ENCODE data around the gene TBX18.

The TBX18 gene

GRCh38 chr6:84688141-84688873 is 76.1 kb downstream of the TBX18 start:
- H3K4me3 ChIP-seq (ENCODE audit: low read depth in 1 of 5, low read length in 5 of 5), result no peak overlapping the region

GRCh38 chr6:84687431-84687830 is 77.0 kb downstream of the TBX18 start:
- Histone ChIP-seq H3K27ac (ENCODE audit: low read depth, low read length) (no peak overlapping the region), H3K9ac (ENCODE audit: low read length in 5 of 5) (no peak overlapping the region)

More at GRCh38 chr6:84688141-84688873, 76.1 kb downstream of the TBX18 start:
- no peaks in the 10 kb centered on the region for H3K27me3 ChIP-seq (ENCODE audit: control insufficient read depth in 5 of 5, insufficient read depth in 4 of 5, low read length in 5 of 5)
- no peak overlapping the region for H3K9ac ChIP-seq (ENCODE audit: low read length in 5 of 5)
- H3K4me1 ChIP-seq (ENCODE audit: control insufficient read depth in 5 of 5, insufficient read depth in 5 of 5, low read length in 5 of 5), result no peaks in the 10 kb centered on the region
- no peak overlapping the region for H3K27ac ChIP-seq (ENCODE audit: low read depth, low read length)
- H3K36me3 ChIP-seq (ENCODE audit: control insufficient read depth in 5 of 5, insufficient read depth in 5 of 5, low read length in 5 of 5), result no peaks in the 10 kb centered on the region
- H3K9me3 ChIP-seq (ENCODE audit: control insufficient read depth in 5 of 5, low read length in 5 of 5), result no peaks in the 10 kb centered on the region

GRCh38 chr6:84685983-84686584 is 78.3 kb downstream of the TBX18 start:
- no peak overlapping the region for H3K27ac ChIP-seq (ENCODE audit: low read depth, low read length)
- no peaks in the 10 kb centered on the region for H3K27me3 ChIP-seq (ENCODE audit: control insufficient read depth in 5 of 5, insufficient read depth in 4 of 5, low read length in 5 of 5)
- H3K4me1 ChIP-seq (ENCODE audit: control insufficient read depth in 5 of 5, insufficient read depth in 5 of 5, low read length in 5 of 5), result no peaks in the 10 kb centered on the region
- no peak overlapping the region for H3K9ac ChIP-seq (ENCODE audit: low read length in 5 of 5)
- H3K36me3 ChIP-seq (ENCODE audit: control insufficient read depth in 5 of 5, insufficient read depth in 5 of 5, low read length in 5 of 5), result no peaks in the 10 kb centered on the region
- H3K4me3 ChIP-seq (ENCODE audit: low read depth in 1 of 5, low read length in 5 of 5), result no peak overlapping the region
- no peaks in the 10 kb centered on the region for H3K9me3 ChIP-seq (ENCODE audit: control insufficient read depth in 5 of 5, low read length in 5 of 5)

More at GRCh38 chr6:84687431-84687830, 77.0 kb downstream of the TBX18 start:
- H3K4me3 ChIP-seq (ENCODE audit: low read depth in 1 of 5, low read length in 5 of 5), result no peak overlapping the region
- H3K4me1 ChIP-seq (ENCODE audit: control insufficient read depth in 5 of 5, insufficient read depth in 5 of 5, low read length in 5 of 5), result no peaks in the 10 kb centered on the region
- H3K36me3 ChIP-seq (ENCODE audit: control insufficient read depth in 5 of 5, insufficient read depth in 5 of 5, low read length in 5 of 5), result no peaks in the 10 kb centered on the region
- no peaks in the 10 kb centered on the region for H3K27me3 ChIP-seq (ENCODE audit: control insufficient read depth in 5 of 5, insufficient read depth in 4 of 5, low read length in 5 of 5)
- no peaks in the 10 kb centered on the region for H3K9me3 ChIP-seq (ENCODE audit: control insufficient read depth in 5 of 5, low read length in 5 of 5)

- Histone ChIP-seq H3K9me3 (ENCODE audit: control insufficient read depth in 5 of 5, low read length in 5 of 5) (no peaks in the 10 kb centered on the region), H3K4me1 (ENCODE audit: control insufficient read depth in 5 of 5, insufficient read depth in 5 of 5, low read length in 5 of 5) (no peaks in the 10 kb centered on the region), H3K27ac (ENCODE audit: low read depth, low read length) (no peak overlapping the region), H3K9ac (ENCODE audit: low read length in 5 of 5) (no peak overlapping the region), H3K36me3 (ENCODE audit: control insufficient read depth in 5 of 5, insufficient read depth in 5 of 5, low read length in 5 of 5) (no peaks in the 10 kb centered on the region), H3K4me3 (ENCODE audit: low read depth in 1 of 5, low read length in 5 of 5) (no peak overlapping the region), H3K27me3 (ENCODE audit: control insufficient read depth in 5 of 5, insufficient read depth in 4 of 5, low read length in 5 of 5) (no peaks in the 10 kb centered on the region)
Measured at GRCh38 chr6:84681693-84682326, 82.6 kb downstream of the TBX18 start.

GRCh38 chr6:84675651-84676050 is 88.7 kb downstream of the TBX18 start:
- Histone ChIP-seq H3K36me3 (ENCODE audit: control insufficient read depth in 5 of 5, insufficient read depth in 5 of 5, low read length in 5 of 5) (no peaks in the 10 kb centered on the region), H3K27me3 (ENCODE audit: control insufficient read depth in 5 of 5, insufficient read depth in 4 of 5, low read length in 5 of 5) (no peaks in the 10 kb centered on the region), H3K9me3 (ENCODE audit: control insufficient read depth in 5 of 5, low read length in 5 of 5) (no peaks in the 10 kb centered on the region), H3K4me3 (ENCODE audit: low read depth in 1 of 5, low read length in 5 of 5) (no peak overlapping the region), H3K4me1 (ENCODE audit: control insufficient read depth in 5 of 5, insufficient read depth in 5 of 5, low read length in 5 of 5) (no peaks in the 10 kb centered on the region), H3K9ac (ENCODE audit: low read length in 5 of 5) (no peak overlapping the region), H3K27ac (ENCODE audit: low read depth, low read length) (no peak overlapping the region)

GRCh38 chr6:84674395-84674794 is 90.0 kb downstream of the TBX18 start:
- Histone ChIP-seq H3K9me3 (ENCODE audit: control insufficient read depth in 5 of 5, low read length in 5 of 5) (no peaks in the 10 kb centered on the region), H3K27me3 (ENCODE audit: control insufficient read depth in 5 of 5, insufficient read depth in 4 of 5, low read length in 5 of 5) (no peaks in the 10 kb centered on the region), H3K27ac (ENCODE audit: low read depth, low read length) (no peak overlapping the region), H3K4me3 (ENCODE audit: low read depth in 1 of 5, low read length in 5 of 5) (no peak overlapping the region), H3K36me3 (ENCODE audit: control insufficient read depth in 5 of 5, insufficient read depth in 5 of 5, low read length in 5 of 5) (no peaks in the 10 kb centered on the region), H3K4me1 (ENCODE audit: control insufficient read depth in 5 of 5, insufficient read depth in 5 of 5, low read length in 5 of 5) (no peaks in the 10 kb centered on the region), H3K9ac (ENCODE audit: low read length in 5 of 5) (no peak overlapping the region)

- H3K4me3 ChIP-seq (ENCODE audit: low read depth in 1 of 5, low read length in 5 of 5), result no peak overlapping the region
Measured at GRCh38 chr6:84671183-84671582, 93.2 kb downstream of the TBX18 start.

GRCh38 chr6:84669945-84670344 is 94.5 kb downstream of the TBX18 start:
- Histone ChIP-seq H3K27me3 (ENCODE audit: control insufficient read depth in 5 of 5, insufficient read depth in 4 of 5, low read length in 5 of 5) (no peaks in the 10 kb centered on the region), H3K36me3 (ENCODE audit: control insufficient read depth in 5 of 5, insufficient read depth in 5 of 5, low read length in 5 of 5) (no peaks in the 10 kb centered on the region), H3K4me3 (ENCODE audit: low read depth in 1 of 5, low read length in 5 of 5) (no peak overlapping the region), H3K27ac (ENCODE audit: low read depth, low read length) (no peak overlapping the region), H3K4me1 (ENCODE audit: control insufficient read depth in 5 of 5, insufficient read depth in 5 of 5, low read length in 5 of 5) (no peaks in the 10 kb centered on the region), H3K9me3 (ENCODE audit: control insufficient read depth in 5 of 5, low read length in 5 of 5) (no peaks in the 10 kb centered on the region), H3K9ac (ENCODE audit: low read length in 5 of 5) (no peak overlapping the region)

More at GRCh38 chr6:84671183-84671582, 93.2 kb downstream of the TBX18 start:
- Histone ChIP-seq H3K27me3 (ENCODE audit: control insufficient read depth in 5 of 5, insufficient read depth in 4 of 5, low read length in 5 of 5) (no peaks in the 10 kb centered on the region), H3K9me3 (ENCODE audit: control insufficient read depth in 5 of 5, low read length in 5 of 5) (no peaks in the 10 kb centered on the region), H3K36me3 (ENCODE audit: control insufficient read depth in 5 of 5, insufficient read depth in 5 of 5, low read length in 5 of 5) (no peaks in the 10 kb centered on the region), H3K4me1 (ENCODE audit: control insufficient read depth in 5 of 5, insufficient read depth in 5 of 5, low read length in 5 of 5) (no peaks in the 10 kb centered on the region), H3K9ac (ENCODE audit: low read length in 5 of 5) (no peak overlapping the region), H3K27ac (ENCODE audit: low read depth, low read length) (no peak overlapping the region)

- Histone ChIP-seq H3K9ac (ENCODE audit: low read length in 5 of 5) (no peak overlapping the region), H3K27me3 (ENCODE audit: control insufficient read depth in 5 of 5, insufficient read depth in 4 of 5, low read length in 5 of 5) (no peaks in the 10 kb centered on the region), H3K27ac (ENCODE audit: low read depth, low read length) (no peak overlapping the region), H3K36me3 (ENCODE audit: control insufficient read depth in 5 of 5, insufficient read depth in 5 of 5, low read length in 5 of 5) (no peaks in the 10 kb centered on the region), H3K4me1 (ENCODE audit: control insufficient read depth in 5 of 5, insufficient read depth in 5 of 5, low read length in 5 of 5) (no peaks in the 10 kb centered on the region), H3K9me3 (ENCODE audit: control insufficient read depth in 5 of 5, low read length in 5 of 5) (no peaks in the 10 kb centered on the region), H3K4me3 (ENCODE audit: low read depth in 1 of 5, low read length in 5 of 5) (no peak overlapping the region)
Measured at GRCh38 chr6:84667252-84668213, 96.9 kb downstream of the TBX18 start.

Measured in subcutaneous abdominal adipose tissue (tissue), 5 donors.